ENCODE measurements around the gene STKLD1. TPM values are rescaled to one million over a fixed set of nuclear protein-coding genes. Genes with fewer than 3 reads are reported as not detected.

The STKLD1 gene
- total RNA-seq, 1 donor from 2014 or later: 0.59 TPM

- intact Hi-C loops (cut with micrococcal nuclease): no loop called here
Observed at GRCh38 chr9:133360400-133361393, 15.5 kb upstream of the STKLD1 start.

GRCh38 chr9:133361507-133362092 lies 14.6 kb upstream of the STKLD1 start:
- intact Hi-C loops (cut with micrococcal nuclease): no loop called here

GRCh38 chr9:133362359-133363044 lies 13.7 kb upstream of the STKLD1 start:
- intact Hi-C loops (cut with micrococcal nuclease): no loop called here

GRCh38 chr9:133366435-133366834 lies 9.7 kb upstream of the STKLD1 start:
- intact Hi-C loops (cut with micrococcal nuclease): no loop called here

- intact Hi-C loops (cut with micrococcal nuclease): no loop called here
Observed at GRCh38 chr9:133367221-133367620, 8.9 kb upstream of the STKLD1 start.

GRCh38 chr9:133367778-133368177 lies 8.4 kb upstream of the STKLD1 start:
- intact Hi-C loops (cut with micrococcal nuclease): no loop called here

GRCh38 chr9:133368249-133368881 lies 7.8 kb upstream of the STKLD1 start:
- intact Hi-C loops (cut with micrococcal nuclease): no loop called here

GRCh38 chr9:133369422-133369821 lies 6.7 kb upstream of the STKLD1 start:
- intact Hi-C loops (cut with micrococcal nuclease): no loop called here

- intact Hi-C loops (cut with micrococcal nuclease): loop anchor here (2.0 to 10.0 kb wide), 2 partner anchors 13 to 185 kb away; partner anchors contain the start of genes SURF1 and SURF2
Observed at GRCh38 chr9:133369933-133370332, 6.2 kb upstream of the STKLD1 start.

GRCh38 chr9:133370685-133371084 lies 5.5 kb upstream of the STKLD1 start:
- intact Hi-C loops (cut with micrococcal nuclease): loop anchor here (1.0 to 10.0 kb wide), 4 partner anchors 14 to 186 kb away; partner anchors contain the start of genes MED22, RPL7A, SURF1 and SURF2

- intact Hi-C loops (cut with micrococcal nuclease): loop anchor here (1.0 to 10.0 kb wide), 4 partner anchors 14 to 186 kb away; partner anchors contain the start of genes MED22, RPL7A, SURF1 and SURF2
Observed at GRCh38 chr9:133371261-133371711, 4.9 kb upstream of the STKLD1 start.

GRCh38 chr9:133372144-133372543 lies 4.0 kb upstream of the STKLD1 start:
- intact Hi-C loops (cut with micrococcal nuclease): loop anchor here (10.0 kb wide), 1 partner anchor 187 kb away; no protein-coding TSS in a partner anchor

GRCh38 chr9:133374612-133375115 lies 1.5 kb upstream of the STKLD1 start:
- intact Hi-C loops (cut with micrococcal nuclease): loop anchor here (10.0 kb wide), 1 partner anchor 190 kb away; no protein-coding TSS in a partner anchor

- intact Hi-C loops (cut with micrococcal nuclease): loop anchor here (10.0 kb wide), 1 partner anchor 190 kb away; no protein-coding TSS in a partner anchor
Observed at GRCh38 chr9:133375116-133375723, 946 bp upstream of the STKLD1 start.

- intact Hi-C loops (cut with micrococcal nuclease): loop anchor here (10.0 kb wide), 1 partner anchor 192 kb away; no protein-coding TSS in a partner anchor
Observed at GRCh38 chr9:133377280-133377679, 1.1 kb downstream of the STKLD1 start.

- intact Hi-C loops (cut with micrococcal nuclease): loop anchor here (10.0 kb wide), 1 partner anchor 193 kb away; no protein-coding TSS in a partner anchor
Observed at GRCh38 chr9:133377721-133378216, 1.6 kb downstream of the STKLD1 start.

- intact Hi-C loops (cut with micrococcal nuclease): loop anchor here (10.0 kb wide), 1 partner anchor 194 kb away; no protein-coding TSS in a partner anchor
Observed at GRCh38 chr9:133378408-133378962, 2.3 kb downstream of the STKLD1 start.

GRCh38 chr9:133379153-133380086 lies 3.3 kb downstream of the STKLD1 start:
- intact Hi-C loops (cut with micrococcal nuclease): loop anchor here (10.0 kb wide), 1 partner anchor 195 kb away; no protein-coding TSS in a partner anchor

Data from T-helper 2 cell treated with Interferon-gamma antibody and Interleukin-4, amounts not matched to agents 100 ng/mL and 5 ng/mL, for 36 hours (primary cell).